Osteoblast (primary cell): ENCODE data around the gene ARPC1B. TPM values are rescaled to one million over a fixed set of nuclear protein-coding genes. Genes with fewer than 3 reads are reported as not detected.

Source experiments
- DNase-seq: peaks from one replicate; pipeline ENCODE4 v3.0.0; 2011; ENCODE audit warnings: low spot score, mixed read lengths; ENCODE audit not compliant: insufficient read length; ENCODE audit errors: missing footprints
- H2AFZ ChIP-seq: 2 replicates; pipeline ENCODE4 v1.6.0; 2011; ENCODE audit warnings: mild to moderate bottlenecking, low read length
- H3K27ac ChIP-seq: 2 replicates; pipeline ENCODE4 v1.5.1; 2011; ENCODE audit warnings: mild to moderate bottlenecking, low read depth, low read length, moderate library complexity
- H3K27me3 ChIP-seq: 2 replicates; pipeline ENCODE4 v1.6.0; 2012; ENCODE audit warnings: mild to moderate bottlenecking, control low read depth, inconsistent platforms, low read length, moderate library complexity; ENCODE audit not compliant: insufficient read depth
- H3K36me3 ChIP-seq: 2 replicates; pipeline ENCODE4 v1.5.1; 2011; ENCODE audit warnings: mild to moderate bottlenecking, low read length, control low read depth, moderate library complexity; ENCODE audit not compliant: insufficient read depth
- H3K4me1 ChIP-seq: 2 replicates; pipeline ENCODE4 v1.5.1; 2011; ENCODE audit warnings: mild to moderate bottlenecking, low read length, control low read depth, moderate library complexity; ENCODE audit not compliant: insufficient read depth
- H3K4me2 ChIP-seq: 2 replicates; pipeline ENCODE4 v1.6.0; 2011; ENCODE audit warnings: mild to moderate bottlenecking, low read length; ENCODE audit not compliant: insufficient read depth
- H3K4me3 ChIP-seq: fragments of 200-600 bp; sonication (generic); 3 replicates; pipeline ENCODE4 v1.5.1; 2012; ENCODE audit warnings: mild to moderate bottlenecking, low read length, inconsistent platforms; ENCODE audit not compliant: insufficient read depth
- H3K79me2 ChIP-seq: 2 replicates; pipeline ENCODE4 v1.6.0; 2012; ENCODE audit warnings: mild to moderate bottlenecking, low read length, control low read depth, inconsistent platforms; ENCODE audit not compliant: insufficient read depth
- H3K9me3 ChIP-seq: 2 replicates; pipeline ENCODE4 v1.5.1; 2011; ENCODE audit warnings: low read depth, low read length, control low read depth
- H4K20me1 ChIP-seq: 2 replicates; pipeline ENCODE4 v1.6.0; 2012; ENCODE audit warnings: mild to moderate bottlenecking, low read length, control low read depth; ENCODE audit not compliant: insufficient read depth
- total RNA-seq: library from RNA; depleted of rRNA; stranded (reverse); fragments of >200 nt; gene quantifications from 2 replicates; pipeline ENCODE4 v1.2.3, GENCODE V29; 2012
- TF ChIP-seq, protein P1 (sequence below): IDR thresholded peaks from 2 replicates; pipeline ENCODE4 v1.5.1; 2011; ENCODE audit warnings: mild to moderate bottlenecking, low read depth, low read length, moderate library complexity; ENCODE audit errors: extremely low read depth

Gene ARPC1B
- total RNA-seq, 1 donor = 273 TPM

- Histone ChIP-seq H2AFZ (no peak overlapping the region), H4K20me1 (peaks cover 15% of the 10 kb centered on the region), H3K4me1 (peaks cover 23% of the 10 kb centered on the region), H3K9me3 (no peaks in the 10 kb centered on the region), H3K4me3 (peak overlapping the region; percentile 97), H3K79me2 (peaks cover 65% of the 10 kb centered on the region), H3K27ac (peak overlapping the region; percentile 79), H3K27me3 (no peaks in the 10 kb centered on the region), H3K36me3 (peaks cover 9% of the 10 kb centered on the region), H3K4me2 (peak overlapping the region; percentile 97)
- TF ChIP-seq, protein P1, sequence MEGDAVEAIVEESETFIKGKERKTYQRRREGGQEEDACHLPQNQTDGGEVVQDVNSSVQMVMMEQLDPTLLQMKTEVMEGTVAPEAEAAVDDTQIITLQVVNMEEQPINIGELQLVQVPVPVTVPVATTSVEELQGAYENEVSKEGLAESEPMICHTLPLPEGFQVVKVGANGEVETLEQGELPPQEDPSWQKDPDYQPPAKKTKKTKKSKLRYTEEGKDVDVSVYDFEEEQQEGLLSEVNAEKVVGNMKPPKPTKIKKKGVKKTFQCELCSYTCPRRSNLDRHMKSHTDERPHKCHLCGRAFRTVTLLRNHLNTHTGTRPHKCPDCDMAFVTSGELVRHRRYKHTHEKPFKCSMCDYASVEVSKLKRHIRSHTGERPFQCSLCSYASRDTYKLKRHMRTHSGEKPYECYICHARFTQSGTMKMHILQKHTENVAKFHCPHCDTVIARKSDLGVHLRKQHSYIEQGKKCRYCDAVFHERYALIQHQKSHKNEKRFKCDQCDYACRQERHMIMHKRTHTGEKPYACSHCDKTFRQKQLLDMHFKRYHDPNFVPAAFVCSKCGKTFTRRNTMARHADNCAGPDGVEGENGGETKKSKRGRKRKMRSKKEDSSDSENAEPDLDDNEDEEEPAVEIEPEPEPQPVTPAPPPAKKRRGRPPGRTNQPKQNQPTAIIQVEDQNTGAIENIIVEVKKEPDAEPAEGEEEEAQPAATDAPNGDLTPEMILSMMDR = no peak
- DNase-seq = no peak
Measured at GRCh38 chr7:99440195-99440594, 65.7 kb downstream of the ARPC1B start.

Other genes starting within 250 kb of the ARPC1B start
- gene SMURF1, start 230.6 kb upstream of the ARPC1B start, total RNA-seq = 20.6 and 23.5 TPM in 2 replicates
- gene KPNA7, start 166.6 kb upstream of the ARPC1B start, total RNA-seq = not detected in 2 replicates
- under 0.01 TPM in 1 of 2 replicates, not detected in the other for gene MYH16, start 101.9 kb upstream of the ARPC1B start, total RNA-seq
- 132 and 158 TPM in 2 replicates for gene ARPC1A, start 48.8 kb upstream of the ARPC1B start, total RNA-seq
- gene PDAP1, start 33.9 kb downstream of the ARPC1B start, total RNA-seq = 33.0 and 33.7 TPM in 2 replicates
- gene BUD31, start 34.2 kb downstream of the ARPC1B start, total RNA-seq = 122 and 124 TPM in 2 replicates
- 5.3 and 7.6 TPM in 2 replicates for gene PTCD1, start 64.1 kb downstream of the ARPC1B start, total RNA-seq
- gene CPSF4, start 64.2 kb downstream of the ARPC1B start, total RNA-seq = 80.2 and 101 TPM in 2 replicates
- gene ATP5MF, start 91.4 kb downstream of the ARPC1B start, total RNA-seq = 330 and 342 TPM in 2 replicates
- gene ZNF789, start 98.2 kb downstream of the ARPC1B start, total RNA-seq = 5.0 and 6.9 TPM in 2 replicates
- gene ZNF394, start 125.6 kb downstream of the ARPC1B start, total RNA-seq = 32.1 and 34.7 TPM in 2 replicates
- 12.3 and 12.7 TPM in 2 replicates for gene ZKSCAN5, start 129.9 kb downstream of the ARPC1B start, total RNA-seq
- 7.6 and 8.5 TPM in 2 replicates for gene FAM200A, start 177.4 kb downstream of the ARPC1B start, total RNA-seq
- 75.1 and 76.7 TPM in 2 replicates for gene ZNF655, start 183.9 kb downstream of the ARPC1B start, total RNA-seq
- 0.29 and 0.72 TPM in 2 replicates for gene TMEM225B, start 223.5 kb downstream of the ARPC1B start, total RNA-seq
- gene ZSCAN25, start 242.2 kb downstream of the ARPC1B start, total RNA-seq = 11.9 and 12.7 TPM in 2 replicates